Nucleus accumbens (tissue), 56 donors: ENCODE data around the gene SYNRG.

ENCODE experiments used
- DNase-seq, 56 donors: peaks; one replicate each; lab custom pipeline; 2025; lab: John Stamatoyannopoulos, UW

Gene SYNRG

GRCh38 chr17:37481001-37481665 is 128.1 kb downstream of the SYNRG start:
- DNase-seq, result no peak

- DNase-seq, result no peak
Observed at GRCh38 chr17:37480427-37480826, 128.8 kb downstream of the SYNRG start.

DNA sequence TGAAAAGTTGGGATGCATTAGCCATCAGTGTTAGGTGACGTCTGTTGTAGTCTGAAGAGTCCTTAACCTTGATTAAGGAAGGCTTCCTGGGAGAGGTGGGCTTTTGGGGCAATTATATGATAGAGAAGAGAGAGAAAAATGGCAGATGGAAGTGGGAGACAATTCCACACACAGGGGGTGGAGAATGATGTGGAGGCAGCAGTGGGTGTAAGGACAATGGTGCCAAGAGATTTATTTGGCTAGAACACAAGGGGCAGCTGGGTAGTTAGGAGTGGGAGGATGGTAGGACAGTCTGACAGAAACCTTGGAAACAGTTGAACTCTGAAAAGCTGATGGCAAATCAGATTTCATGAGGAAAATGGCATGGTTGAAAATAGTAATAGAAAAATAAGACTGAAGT is 130.2 kb downstream of the SYNRG start:
- DNase-seq, result no peak

DNA sequence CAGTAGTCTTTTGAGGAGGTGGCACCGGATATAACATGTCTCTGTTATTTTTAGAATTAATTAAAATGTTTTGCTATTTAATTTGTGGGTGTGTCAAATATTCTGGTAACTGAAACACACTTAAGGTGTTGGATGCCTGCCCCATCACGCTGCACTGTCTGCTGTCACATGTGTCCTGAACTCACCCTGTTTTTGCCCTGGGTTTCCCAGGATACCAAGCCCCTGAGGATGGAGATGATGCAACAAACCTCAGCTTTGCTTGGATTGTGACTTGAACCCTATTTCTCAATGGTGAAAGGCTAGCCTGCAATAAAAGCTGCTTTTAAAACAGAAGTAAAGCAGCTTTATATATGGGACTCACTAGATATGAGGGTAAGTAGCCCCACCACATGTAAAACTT is 131.0 kb downstream of the SYNRG start:
- DNase-seq, result no peak

- no peak for DNase-seq
Observed at GRCh38 chr17:37476431-37477120, 132.6 kb downstream of the SYNRG start.

GRCh38 chr17:37475731-37476420 is 133.3 kb downstream of the SYNRG start:
- no peak for DNase-seq

DNA sequence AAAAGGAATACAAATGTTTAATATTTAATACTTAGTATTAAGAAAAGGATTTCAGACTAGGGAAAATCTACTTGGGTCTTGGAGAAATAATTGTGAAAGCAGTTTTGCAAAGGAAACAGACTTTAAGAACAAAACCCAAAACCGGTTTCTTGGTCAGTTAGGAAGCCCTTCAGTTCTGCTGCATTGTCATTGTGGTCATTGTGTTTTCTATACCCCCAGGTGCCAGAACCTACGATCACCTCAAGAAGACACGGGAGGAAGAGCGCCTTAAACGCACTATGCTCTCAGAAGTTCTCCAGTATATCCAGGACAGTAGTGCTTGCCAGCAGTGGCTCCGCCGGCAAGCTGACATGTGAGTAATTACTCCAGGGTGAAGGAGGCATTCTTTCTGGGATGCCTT is 139.0 kb downstream of the SYNRG start:
- DNase-seq, result no peak

- DNase-seq, result no peak
Observed at GRCh38 chr17:37466471-37466870, 142.7 kb downstream of the SYNRG start.

DNA sequence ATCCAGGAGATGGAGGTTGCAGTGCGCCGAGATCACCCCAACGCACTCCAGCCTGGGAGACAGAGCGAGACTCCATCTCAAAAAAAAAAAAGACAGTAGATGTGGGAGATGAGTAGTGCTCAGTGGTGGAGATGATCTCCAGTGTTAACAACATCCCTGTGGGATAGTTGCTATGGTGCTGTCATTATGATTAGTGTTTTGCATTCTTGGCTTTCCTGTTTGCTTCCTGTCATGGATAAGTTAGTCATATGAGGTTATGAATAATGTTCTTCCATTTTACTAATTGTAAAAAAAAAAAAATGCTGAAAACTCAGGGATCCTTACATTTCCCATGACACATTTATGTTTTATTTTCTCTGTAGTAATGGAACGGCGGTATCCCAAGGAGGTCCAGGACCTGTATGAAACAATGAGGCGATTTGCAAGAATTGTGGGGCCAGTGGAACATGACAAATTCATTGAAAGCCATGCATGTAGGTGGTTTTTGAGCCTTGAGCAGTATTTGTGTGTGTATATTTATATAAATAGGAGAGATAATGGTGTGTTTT is 144.1 kb downstream of the SYNRG start:
- no peak for DNase-seq
